NCI-H187 (cell line): ENCODE measurements around the gene STK17B.
A peak's percentile ranks its signal among the peaks of the same experiment; 100 is the strongest.
"Not testable (repeated sequence)": the region's sequence is repeated elsewhere in the genome, so short reads cannot be mapped to it uniquely, and the experiment has no call there.

Experiments
- DNase-seq, 2 experiments: peaks; one replicate each; lab custom pipeline; 2025; lab: John Stamatoyannopoulos, UW

STK17B gene

GRCh38 chr2:196171248-196171871 lies at the start of gene STK17B:
Gene STK17B (minus strand): TSS chr2:196171578. CDS start chr2:196163383, 8,195 bp downstream.
- DNase-seq: peak; percentile 25 to 78

GRCh38 chr2:196220671-196221070 lies 49.3 kb upstream of the STK17B start:
- DNase-seq: no peak

DNA sequence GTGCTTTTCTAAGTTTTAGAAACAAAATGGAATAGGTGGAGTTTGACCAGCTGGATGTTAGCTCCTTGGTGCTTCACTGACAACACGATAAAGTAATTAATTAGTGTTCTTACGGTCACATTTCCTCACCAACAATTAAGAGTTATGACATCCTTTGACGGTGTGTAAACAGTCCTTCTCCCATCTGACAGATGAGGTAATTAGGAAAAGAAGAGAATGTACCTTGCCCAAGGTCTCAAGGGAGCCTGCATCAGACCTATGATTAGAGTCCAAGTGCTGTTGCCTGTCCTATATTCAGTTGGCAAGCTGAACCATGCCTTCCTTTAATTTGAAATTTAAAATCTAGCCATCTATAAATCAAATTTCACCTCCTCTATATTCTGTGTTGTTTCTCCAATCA lies 48.3 kb upstream of the STK17B start:
- no peak for DNase-seq

- DNase-seq: no peak
These were observed 46.7 kb upstream of the STK17B start for GRCh38 chr2:196218106-196218505.

DNA sequence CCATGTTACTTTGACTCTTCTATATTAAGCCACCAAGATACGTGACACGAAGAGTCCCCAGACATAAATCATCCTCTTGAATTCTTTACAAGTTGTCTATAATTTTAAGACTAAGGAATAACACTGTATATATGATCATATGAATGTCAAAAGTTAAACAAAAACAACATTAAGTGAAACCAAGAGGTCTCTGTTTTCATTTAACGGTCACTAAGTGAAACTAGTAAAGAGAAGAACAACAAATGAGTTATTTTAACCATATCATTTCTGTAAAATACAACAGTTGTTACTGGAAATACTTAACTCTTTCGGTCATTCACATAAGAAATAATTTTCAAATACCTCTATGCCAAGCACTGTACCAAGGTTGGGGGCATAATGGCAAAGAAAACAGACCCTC lies 45.7 kb upstream of the STK17B start:
- DNase-seq: no peak

DNA sequence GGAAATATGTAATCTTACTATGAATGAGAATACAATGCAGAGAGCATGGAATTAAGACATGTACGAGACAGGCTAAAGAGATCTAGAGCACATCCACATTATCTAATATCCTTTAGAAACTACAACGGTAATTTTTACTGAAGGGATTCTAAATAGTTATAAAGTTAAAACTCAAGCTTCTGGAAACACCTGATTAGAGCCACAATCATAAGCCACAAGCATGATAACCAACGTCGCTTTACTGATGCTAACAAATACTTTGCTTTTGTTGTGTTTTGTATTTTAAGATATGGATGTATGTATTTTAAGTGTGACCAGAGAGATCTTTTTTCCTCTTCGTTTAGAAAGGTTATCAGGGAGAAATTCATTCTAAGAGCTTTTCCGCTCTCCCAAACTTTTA lies 44.0 kb upstream of the STK17B start:
- no peak for DNase-seq

- no peak for DNase-seq
These were observed 42.8 kb upstream of the STK17B start for GRCh38 chr2:196214156-196214555.

- no peak for DNase-seq
These were observed 42.0 kb upstream of the STK17B start for GRCh38 chr2:196213252-196213980.

GRCh38 chr2:196208915-196209314 lies 37.5 kb upstream of the STK17B start:
- no peak for DNase-seq

DNA sequence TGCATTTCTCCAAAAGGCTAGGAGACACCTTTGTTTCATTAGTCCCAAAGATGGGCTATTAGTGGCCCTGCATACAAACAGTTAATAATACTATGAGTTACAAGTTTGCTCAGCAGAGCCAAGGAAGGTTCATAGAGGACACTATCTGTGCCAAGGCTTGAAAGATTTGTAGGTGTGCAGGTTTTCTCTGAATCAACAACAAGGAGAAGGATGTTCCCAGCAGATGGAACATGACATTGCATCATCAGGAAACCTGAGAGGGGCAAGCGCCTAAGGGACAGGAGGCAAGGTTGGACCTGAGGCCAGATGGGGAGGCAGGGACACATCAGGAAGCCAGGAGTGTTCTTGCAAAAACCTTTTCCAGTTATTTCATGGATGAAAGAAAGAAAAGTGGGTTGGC lies 35.4 kb upstream of the STK17B start:
- DNase-seq: no peak

GRCh38 chr2:196205881-196206435 lies 34.6 kb upstream of the STK17B start:
- no peak for DNase-seq

DNA sequence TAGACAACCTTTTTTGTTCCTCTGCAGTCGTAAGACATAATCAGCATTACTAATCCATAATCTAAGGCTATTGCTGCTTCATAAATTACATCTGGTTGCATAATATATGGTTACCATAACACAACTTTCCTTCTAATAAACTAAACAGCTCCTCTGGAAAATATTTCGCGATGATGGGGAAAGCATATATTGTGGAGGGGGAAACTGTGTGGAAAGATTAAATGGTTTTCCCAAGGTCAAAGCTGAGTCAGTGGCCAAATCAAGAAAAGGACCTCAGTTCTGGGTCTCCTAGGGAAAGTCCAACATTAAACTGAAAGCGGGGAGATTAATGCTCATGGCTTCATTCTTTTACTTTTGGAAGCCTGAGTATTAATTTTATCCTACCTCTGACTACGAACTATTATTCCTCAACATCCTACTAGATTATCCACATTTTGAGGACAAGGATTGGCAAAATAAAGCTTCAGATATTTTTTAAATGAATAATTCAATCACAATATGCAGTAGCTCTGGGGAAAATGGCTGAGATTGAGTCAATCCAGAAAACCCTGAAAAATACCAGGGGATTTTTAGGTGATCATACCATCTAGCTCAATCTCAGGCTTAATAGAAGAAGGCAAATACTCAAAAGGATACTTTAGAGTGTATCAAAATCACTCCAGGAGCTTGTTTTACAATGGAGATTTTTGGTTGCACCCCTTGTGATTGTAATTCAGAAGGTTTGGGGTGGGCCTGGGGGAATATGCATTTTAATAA lies 33.8 kb upstream of the STK17B start:
- no peak for DNase-seq

DNA sequence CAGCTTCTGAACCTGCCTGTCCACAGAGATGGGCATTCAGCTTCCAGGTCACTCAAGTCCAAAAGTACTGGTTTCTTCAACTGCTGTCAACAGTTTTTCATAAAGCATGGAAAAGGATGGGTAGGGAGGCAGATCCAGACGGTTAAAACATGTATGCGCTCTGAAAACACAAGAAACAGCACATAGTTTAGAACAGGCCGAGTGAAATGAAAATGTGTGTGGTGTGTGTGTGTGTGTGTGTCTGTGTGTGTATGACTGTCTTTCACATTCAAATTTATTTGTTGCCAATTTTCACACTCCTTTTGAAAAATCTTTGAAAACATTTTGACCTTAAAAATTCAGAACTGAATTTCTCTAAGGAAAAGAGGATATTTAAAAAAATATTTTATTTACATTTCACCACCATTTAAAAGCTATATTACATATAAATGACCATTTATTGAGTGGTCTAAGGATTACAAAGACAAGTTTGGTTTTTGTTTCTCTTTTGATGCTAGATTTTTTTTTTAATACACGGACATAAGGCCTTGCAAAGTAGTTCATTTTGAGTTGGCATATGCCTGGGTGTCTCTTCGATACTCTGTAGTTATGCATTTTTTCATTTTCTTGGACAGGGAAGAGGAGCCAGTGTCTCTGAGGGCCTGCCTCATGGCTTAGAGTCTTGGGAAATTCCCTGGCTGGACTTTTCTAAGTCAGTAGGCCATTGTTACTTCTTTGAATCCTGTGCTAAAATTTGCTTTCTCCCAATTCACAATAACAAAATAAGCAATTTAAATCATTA lies 30.0 kb upstream of the STK17B start:
- no peak for DNase-seq

GRCh38 chr2:196200557-196200956 lies 29.2 kb upstream of the STK17B start:
- DNase-seq: no peak

DNA sequence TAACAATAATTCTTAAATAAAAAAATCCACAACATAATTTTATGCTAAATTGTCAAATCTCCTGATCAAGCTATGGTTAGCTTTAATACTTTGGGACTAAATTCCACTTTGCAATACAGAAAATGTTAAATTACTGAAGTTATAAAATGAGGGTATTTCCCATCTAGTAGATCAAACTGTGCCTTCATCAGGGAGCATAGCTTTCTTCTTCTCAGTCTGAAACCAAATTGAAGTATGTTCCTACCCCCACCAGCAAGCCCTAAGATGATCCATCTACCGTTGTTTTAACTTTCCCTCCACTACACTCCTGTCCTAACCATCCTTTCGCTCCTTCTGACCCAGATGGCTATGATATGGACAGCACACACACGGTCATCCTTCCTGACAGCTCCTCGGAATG lies 24.4 kb upstream of the STK17B start:
- DNase-seq: no peak

- DNase-seq: no peak
These were observed 23.9 kb upstream of the STK17B start for GRCh38 chr2:196195302-196195701.

DNA sequence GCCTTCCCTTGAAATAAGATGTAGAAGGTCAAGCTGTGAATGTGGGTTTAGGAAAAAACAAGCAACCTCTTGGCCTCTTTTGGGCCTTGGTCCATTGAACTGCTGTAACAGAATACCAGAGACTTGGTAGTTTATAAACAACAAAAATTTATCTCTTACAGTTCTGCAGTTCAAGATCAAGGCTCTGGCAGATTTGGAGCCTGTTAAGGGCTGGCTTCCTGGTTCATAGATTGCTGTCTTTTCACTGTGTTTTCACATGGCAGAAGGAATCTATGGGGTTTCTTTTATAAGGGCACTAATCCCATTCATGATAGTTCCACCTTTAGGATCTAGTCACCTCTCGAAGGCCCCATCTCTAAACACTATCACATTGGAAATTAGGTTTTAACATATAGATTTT lies 20.2 kb upstream of the STK17B start:
- no peak for DNase-seq

- no peak for DNase-seq
These were observed 16.6 kb upstream of the STK17B start for GRCh38 chr2:196187898-196188458.

DNA sequence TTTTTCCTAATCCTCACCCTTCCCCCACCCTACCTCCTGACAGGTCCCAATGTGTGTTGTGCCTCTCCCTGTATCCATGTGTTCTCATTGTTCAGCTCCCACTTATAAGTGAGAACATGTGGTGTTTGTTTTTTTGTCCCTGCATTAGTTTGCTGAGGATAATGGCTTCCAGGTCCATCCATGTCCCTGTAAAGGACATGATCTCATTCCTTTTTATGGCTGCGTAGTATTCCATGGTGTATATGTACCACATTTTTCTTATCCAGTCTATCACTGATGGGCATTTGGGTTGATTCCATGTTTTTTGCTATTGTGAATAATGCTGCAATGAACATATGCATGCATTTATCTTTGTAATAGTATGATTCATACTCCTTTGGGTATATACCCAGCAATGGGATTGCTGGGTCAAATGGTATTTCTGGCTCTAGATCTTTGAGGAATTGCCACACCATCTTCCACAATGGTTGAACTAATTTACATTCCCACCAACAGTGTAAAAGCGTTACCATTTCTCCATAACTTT lies 15.9 kb upstream of the STK17B start:
- DNase-seq: not testable (repeated sequence)

DNA sequence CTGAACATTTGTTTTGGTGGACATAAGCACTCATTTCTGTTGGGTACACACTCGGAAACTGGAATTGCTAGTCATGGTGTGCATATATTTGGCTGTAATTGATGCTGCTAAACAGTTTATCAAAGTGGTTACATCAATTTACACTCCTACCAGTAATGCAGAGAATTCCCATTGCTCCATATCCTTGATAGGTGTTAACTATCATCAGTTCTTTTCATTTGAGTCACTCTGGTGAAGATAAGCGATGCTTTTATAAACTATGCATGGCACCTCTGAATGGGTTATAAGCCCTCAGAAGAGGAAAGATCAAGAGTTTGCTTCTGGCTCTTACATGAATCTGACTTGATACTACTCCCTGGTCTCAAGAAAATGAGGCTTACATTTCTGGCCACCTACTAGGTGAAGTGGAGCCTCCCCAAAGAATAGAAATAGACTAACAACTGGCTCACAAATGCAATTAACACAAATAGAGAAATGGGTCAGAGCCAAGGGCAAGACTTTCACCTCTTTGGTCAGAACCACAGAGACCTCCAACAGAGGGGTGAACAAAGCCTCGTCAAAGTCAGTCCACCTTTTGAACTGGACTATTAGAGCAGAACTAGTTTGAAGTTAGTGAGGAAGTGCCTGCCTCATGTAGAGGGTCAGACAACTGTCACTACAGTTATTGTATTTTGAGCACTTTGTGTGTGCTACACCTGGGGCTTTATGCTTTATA lies 15.0 kb upstream of the STK17B start:
- no peak for DNase-seq

DNA sequence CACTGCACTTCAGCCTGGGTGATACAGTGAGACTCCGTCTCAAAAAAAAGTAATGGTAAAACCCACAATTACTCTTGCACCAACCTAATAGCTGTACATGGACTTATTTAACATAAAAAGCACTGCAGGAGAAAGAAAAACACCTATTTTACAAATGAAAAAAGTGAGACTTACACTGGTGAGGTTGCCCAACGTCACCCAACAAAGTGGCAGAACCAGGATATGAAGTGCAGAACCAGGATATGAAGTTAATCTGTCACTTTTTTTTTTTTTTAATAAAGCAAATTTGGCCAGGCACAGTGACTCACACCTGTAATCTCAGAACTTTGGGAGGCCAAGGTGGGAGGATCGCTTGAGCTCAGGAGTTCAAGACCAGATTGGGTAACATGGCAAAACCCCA lies 13.5 kb upstream of the STK17B start:
- DNase-seq: no peak
